ENCODE results near the gene ISG20. TPM values are rescaled to one million over a fixed set of nuclear protein-coding genes. Genes with fewer than 3 reads are reported as not detected.

The ISG20 gene
- total RNA-seq, 1 donor from 2014 or later, result 87.1 TPM

GRCh38 chr15:88618686-88619085, 20.1 kb upstream of the ISG20 start:
- DNase-seq, result no peak
- intact Hi-C loops (cut with micrococcal nuclease), result no loop called here
- ChIA-PET POLR2A (no interaction called here), CTCF (no interaction called here)
- no peak for ATAC-seq (ENCODE audit: low read depth)
- no peak overlapping the region for H3K4me3 Mint-ChIP-seq
- no peak overlapping the region for H3K27ac Mint-ChIP-seq
- peaks cover 37% of the 10 kb centered on the region for H3K4me1 Mint-ChIP-seq
- peaks cover 7% of the 10 kb centered on the region for H3K27me3 Mint-ChIP-seq
- H3K36me3 Mint-ChIP-seq (ENCODE audit: low read depth), result peaks cover 11% of the 10 kb centered on the region
- H3K9me3 Mint-ChIP-seq, result no peaks in the 10 kb centered on the region
- no peak for TF ChIP-seq CTCF (IDR thresholded peaks at IDR 0.05)

- Mint-ChIP-seq H3K4me3 (no peak overlapping the region), H3K27me3 (peaks cover 2% of the 10 kb centered on the region)
- POLR2A ChIA-PET, result no interaction called here
Observed at GRCh38 chr15:88619796-88620195, 19.0 kb upstream of the ISG20 start.

GRCh38 chr15:88620995-88621772, 17.6 kb upstream of the ISG20 start, which contains the start of gene AEN:
Gene AEN (plus strand): TSS chr15:88621340. CDS start chr15:88626210, 4,870 bp downstream.
- H3K27me3 Mint-ChIP-seq, result peaks cover 2% of the 10 kb centered on the region
- ATAC-seq (ENCODE audit: low read depth), result peak; percentile 94
- intact Hi-C loops (cut with micrococcal nuclease), result loop anchor here (1.0 to 10.0 kb wide), 7 partner anchors 17 to 714 kb away; partner anchors contain the start of genes DET1, HAPLN3, MRPL46 and MRPS11
- peaks cover 50% of the 10 kb centered on the region for H3K4me1 Mint-ChIP-seq
- TF ChIP-seq CTCF (IDR thresholded peaks at IDR 0.05), result no peak
- peaks cover 20% of the 10 kb centered on the region for H3K36me3 Mint-ChIP-seq (ENCODE audit: low read depth)
- peak within 1 kb of the TSS; percentile 92 for H3K27ac Mint-ChIP-seq
- peak within 1 kb of the TSS; percentile 87 for H3K4me3 Mint-ChIP-seq
- H3K9me3 Mint-ChIP-seq, result no peaks in the 10 kb centered on the region
- DNase-seq, result peak; percentile 90
- CTCF ChIA-PET, result interaction anchor here (1.2 to 1.9 kb wide), 3 partner anchors 11 to 284 kb away, joined by 3 to 6 read pairs (median 5); no protein-coding TSS in a partner anchor
- POLR2A ChIA-PET, result interaction anchor here (0.5 to 2.1 kb wide), 9 partner anchors 12 to 990 kb away, joined by 3 to 19 read pairs (median 6); partner anchors contain the start of genes ISG20, MFGE8, MRPL46 and MRPS11

More at GRCh38 chr15:88619796-88620195, 19.0 kb upstream of the ISG20 start:
- Mint-ChIP-seq H3K27ac (no peak overlapping the region), H3K36me3 (ENCODE audit: low read depth) (peaks cover 17% of the 10 kb centered on the region), H3K9me3 (no peaks in the 10 kb centered on the region), H3K4me1 (peaks cover 48% of the 10 kb centered on the region)
- no peak for TF ChIP-seq CTCF (IDR thresholded peaks at IDR 0.05)
- no peak for ATAC-seq (ENCODE audit: low read depth)
- CTCF ChIA-PET, result no interaction called here
- intact Hi-C loops (cut with micrococcal nuclease), result loop anchor here (2.0 to 10.0 kb wide), 3 partner anchors 153 to 715 kb away; partner anchors contain the start of genes HAPLN3, MRPL46, MRPS11 and POLG
- DNase-seq, result no peak

DNA sequence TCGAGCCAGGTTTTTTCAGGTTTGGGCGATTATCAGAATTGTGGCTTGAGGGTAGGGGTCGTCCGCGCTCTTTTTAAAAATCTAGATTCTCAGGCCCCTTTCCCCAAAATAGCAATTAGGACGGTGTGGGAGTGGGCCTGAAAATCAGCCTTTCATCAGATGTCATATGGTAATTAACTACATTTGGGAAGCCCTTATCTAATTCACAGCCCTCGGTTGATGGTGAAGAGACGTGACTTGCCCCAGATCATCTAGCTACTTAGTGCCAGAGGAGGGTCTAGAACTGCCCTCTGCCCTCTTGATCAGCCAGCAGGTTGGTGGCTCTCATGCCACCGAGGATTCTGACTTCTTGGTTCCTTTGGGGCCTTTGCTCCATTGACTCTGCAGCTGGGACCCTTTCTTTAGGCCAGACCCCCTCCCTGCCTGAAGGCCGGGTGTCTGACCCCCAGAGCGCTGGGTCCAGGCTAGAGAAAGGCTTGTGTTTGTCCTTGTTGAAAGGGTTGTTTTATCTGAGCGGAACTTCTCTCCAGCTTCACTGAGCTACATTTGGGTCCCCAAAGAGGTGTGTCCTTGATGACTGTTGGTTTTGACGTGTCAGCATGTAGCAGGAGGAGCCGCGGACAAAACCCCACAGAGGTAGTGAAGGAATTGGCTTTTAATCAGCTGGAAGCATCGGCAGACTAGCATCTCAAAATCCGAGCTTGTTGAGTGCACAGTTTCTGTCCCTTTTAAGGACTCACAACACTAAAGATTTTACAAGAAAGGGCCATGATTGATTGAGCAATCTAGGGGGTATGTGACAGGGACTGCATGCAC, 16.8 kb upstream of the ISG20 start:
- Mint-ChIP-seq H3K27me3 (peaks cover 2% of the 10 kb centered on the region), H3K4me3 (peak overlapping the region; percentile 87), H3K36me3 (ENCODE audit: low read depth) (peaks cover 25% of the 10 kb centered on the region), H3K4me1 (peaks cover 57% of the 10 kb centered on the region), H3K9me3 (no peaks in the 10 kb centered on the region), H3K27ac (peak overlapping the region; percentile 92)
- intact Hi-C loops (cut with micrococcal nuclease), result loop anchor here (1.0 to 10.0 kb wide), 7 partner anchors 16 to 713 kb away; partner anchors contain the start of genes DET1, HAPLN3, MRPL46 and MRPS11
- no peak for TF ChIP-seq CTCF (IDR thresholded peaks at IDR 0.05)
- no peak for DNase-seq
- CTCF ChIA-PET, result interaction anchor here (1.2 to 1.9 kb wide), 4 partner anchors 10 to 283 kb away, joined by 3 to 6 read pairs (median 6); no protein-coding TSS in a partner anchor
- POLR2A ChIA-PET, result interaction anchor here (0.7 to 2.1 kb wide), 8 partner anchors 11 to 990 kb away, joined by 3 to 19 read pairs (median 8); partner anchors contain the start of genes ISG20, MRPL46 and MRPS11
- ATAC-seq (ENCODE audit: low read depth), result peak; percentile 36
